Measurements from ENCODE around the gene STARD13.

DNA sequence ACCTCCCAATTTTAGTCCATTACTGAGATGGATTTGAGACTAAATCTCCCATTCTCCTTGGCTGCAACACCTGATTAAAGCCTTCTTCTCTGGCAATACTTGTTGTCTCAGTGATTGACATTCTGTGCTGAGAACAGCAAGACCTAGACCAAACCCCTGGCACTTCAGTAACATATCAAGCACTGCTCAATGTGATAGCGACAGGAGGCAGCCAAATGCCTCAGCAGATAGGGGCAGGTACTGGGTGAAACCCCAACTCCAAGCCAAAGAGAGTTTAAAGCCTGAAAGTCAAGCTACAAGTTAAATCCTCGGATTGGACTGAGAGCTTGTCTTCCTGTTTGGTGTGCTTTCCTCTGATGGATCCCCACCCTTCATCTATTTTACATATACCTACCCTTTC, 52.7 kb downstream of the STARD13 start:
- TF ChIP-seq EGR1 (IDR thresholded peaks at IDR 0.05; ENCODE audit: low read depth) (no peak), POLR2AphosphoS5 (IDR thresholded peaks at IDR 0.05; ENCODE audit: low read depth, low read length) (no peak), POLR2A (IDR thresholded peaks at IDR 0.05; ENCODE audit: borderline replicate concordance, extremely low read depth, insufficient read depth, insufficient read length) (no peak), RAD21 (IDR thresholded peaks at IDR 0.05; ENCODE audit: low read depth) (no peak), JUND (IDR thresholded peaks at IDR 0.05) (no peak)
- TF ChIP-seq, protein P1, sequence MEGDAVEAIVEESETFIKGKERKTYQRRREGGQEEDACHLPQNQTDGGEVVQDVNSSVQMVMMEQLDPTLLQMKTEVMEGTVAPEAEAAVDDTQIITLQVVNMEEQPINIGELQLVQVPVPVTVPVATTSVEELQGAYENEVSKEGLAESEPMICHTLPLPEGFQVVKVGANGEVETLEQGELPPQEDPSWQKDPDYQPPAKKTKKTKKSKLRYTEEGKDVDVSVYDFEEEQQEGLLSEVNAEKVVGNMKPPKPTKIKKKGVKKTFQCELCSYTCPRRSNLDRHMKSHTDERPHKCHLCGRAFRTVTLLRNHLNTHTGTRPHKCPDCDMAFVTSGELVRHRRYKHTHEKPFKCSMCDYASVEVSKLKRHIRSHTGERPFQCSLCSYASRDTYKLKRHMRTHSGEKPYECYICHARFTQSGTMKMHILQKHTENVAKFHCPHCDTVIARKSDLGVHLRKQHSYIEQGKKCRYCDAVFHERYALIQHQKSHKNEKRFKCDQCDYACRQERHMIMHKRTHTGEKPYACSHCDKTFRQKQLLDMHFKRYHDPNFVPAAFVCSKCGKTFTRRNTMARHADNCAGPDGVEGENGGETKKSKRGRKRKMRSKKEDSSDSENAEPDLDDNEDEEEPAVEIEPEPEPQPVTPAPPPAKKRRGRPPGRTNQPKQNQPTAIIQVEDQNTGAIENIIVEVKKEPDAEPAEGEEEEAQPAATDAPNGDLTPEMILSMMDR (IDR thresholded peaks at IDR 0.05 in 2 of 3, conservative IDR thresholded peaks at IDR 0.05 in 1 of 3; ENCODE audit: borderline replicate concordance in 1 of 3, insufficient read depth in 1 of 3, low read depth in 2 of 3, low read length in 2 of 3): no peak
- TF ChIP-seq, protein P2, sequence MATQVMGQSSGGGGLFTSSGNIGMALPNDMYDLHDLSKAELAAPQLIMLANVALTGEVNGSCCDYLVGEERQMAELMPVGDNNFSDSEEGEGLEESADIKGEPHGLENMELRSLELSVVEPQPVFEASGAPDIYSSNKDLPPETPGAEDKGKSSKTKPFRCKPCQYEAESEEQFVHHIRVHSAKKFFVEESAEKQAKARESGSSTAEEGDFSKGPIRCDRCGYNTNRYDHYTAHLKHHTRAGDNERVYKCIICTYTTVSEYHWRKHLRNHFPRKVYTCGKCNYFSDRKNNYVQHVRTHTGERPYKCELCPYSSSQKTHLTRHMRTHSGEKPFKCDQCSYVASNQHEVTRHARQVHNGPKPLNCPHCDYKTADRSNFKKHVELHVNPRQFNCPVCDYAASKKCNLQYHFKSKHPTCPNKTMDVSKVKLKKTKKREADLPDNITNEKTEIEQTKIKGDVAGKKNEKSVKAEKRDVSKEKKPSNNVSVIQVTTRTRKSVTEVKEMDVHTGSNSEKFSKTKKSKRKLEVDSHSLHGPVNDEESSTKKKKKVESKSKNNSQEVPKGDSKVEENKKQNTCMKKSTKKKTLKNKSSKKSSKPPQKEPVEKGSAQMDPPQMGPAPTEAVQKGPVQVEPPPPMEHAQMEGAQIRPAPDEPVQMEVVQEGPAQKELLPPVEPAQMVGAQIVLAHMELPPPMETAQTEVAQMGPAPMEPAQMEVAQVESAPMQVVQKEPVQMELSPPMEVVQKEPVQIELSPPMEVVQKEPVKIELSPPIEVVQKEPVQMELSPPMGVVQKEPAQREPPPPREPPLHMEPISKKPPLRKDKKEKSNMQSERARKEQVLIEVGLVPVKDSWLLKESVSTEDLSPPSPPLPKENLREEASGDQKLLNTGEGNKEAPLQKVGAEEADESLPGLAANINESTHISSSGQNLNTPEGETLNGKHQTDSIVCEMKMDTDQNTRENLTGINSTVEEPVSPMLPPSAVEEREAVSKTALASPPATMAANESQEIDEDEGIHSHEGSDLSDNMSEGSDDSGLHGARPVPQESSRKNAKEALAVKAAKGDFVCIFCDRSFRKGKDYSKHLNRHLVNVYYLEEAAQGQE (IDR thresholded peaks at IDR 0.05; ENCODE audit: low read depth): no peak
